HL-60/S4 treated with retinoic acid at 250 ng/mL for 4 days and 3 days (cell line): ENCODE measurements around the gene RNASE7.
"Not testable (repeated sequence)": the region's sequence is repeated elsewhere in the genome, so short reads cannot be mapped to it uniquely, and the experiment has no call there.

ENCODE experiments used
- in situ Hi-C: fragments of 300-500 bp; cut with MboI; formaldehyde crosslinking; loops from 2 replicates; pipeline ENCODE4 v1.7.0; 2022; ENCODE audit warnings: low sequenced_read_pairs

The RNASE7 gene

DNA sequence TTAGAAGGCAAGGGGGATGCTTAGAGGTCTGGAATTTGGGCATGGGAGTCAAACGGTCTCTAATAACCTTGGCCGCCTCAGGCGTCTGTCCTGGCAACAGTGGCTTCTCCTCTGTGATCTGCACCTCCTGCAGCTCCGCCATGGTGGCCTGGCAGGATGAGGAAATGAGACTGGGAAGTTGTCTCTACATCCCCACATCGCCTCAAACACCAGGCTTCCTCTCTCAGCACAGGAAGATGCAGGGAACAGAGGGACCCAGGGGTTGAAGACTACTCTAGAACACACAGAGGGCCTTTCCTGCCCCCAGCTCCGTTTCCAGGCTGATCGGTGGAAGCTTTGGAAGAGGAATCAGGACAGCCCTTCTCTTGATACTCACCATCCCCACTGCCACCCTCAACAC lies 19.0 kb upstream of the RNASE7 start:
- in situ Hi-C loops, result no loop called here

DNA sequence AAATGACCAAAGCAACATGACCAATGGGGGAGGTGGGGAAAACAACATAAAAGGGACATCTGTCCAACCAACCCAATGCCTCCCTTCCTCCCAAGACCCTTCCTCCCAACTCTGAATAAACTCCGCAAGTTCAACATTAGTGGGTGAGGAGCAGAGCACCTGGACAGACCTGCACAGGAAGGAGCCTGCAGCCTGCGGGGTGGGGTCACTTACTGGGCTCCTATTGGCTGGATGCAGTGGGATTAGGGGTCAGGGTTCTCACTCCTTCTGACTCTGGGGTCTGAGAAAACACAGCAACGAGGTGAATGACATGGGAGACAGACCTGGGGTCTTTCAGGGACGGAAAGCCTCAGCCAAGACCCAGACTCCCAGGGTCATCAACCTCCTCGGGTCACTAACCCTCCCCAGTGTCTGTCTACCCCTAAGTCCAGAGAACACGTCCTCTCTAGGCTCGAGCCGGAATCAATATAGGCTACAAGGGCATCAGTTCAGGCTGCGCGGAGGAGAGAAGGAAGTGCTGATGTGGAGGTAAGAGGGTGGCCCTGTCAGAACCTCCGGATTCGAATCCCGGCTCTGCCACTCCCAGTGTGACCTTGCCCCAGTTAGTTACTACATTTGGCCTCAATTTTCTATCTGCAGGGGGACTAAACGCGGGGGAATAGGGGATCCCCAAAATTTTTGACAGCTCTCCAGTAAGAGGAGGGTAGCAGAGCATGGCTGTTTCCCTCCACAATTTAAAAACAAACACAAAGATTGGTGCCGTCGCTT lies 18.2 kb upstream of the RNASE7 start:
- in situ Hi-C loops, result no loop called here

DNA sequence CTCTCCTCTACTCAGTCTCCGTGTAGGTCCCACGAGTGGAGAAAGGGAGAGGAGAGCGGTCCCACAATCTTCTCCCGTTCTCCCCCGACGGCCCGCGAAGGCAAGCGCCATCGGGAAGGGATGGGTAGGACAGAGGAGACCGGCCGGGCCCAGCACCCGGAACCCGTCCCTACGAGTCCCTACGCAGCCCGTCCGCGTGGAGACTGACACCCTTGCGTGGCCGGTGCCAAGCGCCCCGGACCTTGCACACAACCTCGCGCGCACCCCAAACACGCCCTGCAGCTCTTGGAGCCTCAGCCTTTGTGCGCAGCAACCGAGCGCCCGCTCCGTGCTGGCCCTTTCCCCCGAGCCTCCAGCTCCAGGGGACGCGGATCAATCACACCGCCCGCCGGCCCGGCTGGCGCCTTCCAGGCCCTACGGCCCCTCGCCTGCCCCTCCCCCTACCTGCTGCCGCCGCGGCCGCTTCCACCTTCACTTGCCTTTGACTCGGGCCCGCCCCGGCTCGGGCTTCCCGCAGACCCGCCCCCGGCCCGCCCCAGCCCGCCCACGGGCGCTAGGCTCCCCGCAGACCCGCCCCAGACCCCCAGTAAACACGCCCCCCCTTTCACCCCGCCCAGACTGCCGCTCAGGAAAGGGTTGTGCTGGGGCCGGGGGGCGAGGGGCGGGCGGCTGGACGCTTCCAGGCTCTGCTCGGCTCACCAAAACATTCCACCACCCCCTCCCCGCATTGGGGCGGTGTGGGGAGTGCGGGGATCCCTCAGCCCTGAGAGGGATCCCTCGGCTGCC lies 17.4 kb upstream of the RNASE7 start, which contains the start of gene NDRG2:
TSS of gene NDRG2 (minus strand) at position 477 of the 786 bp plus-strand sequence. CDS start 1,746 bp downstream, outside the sequence.
- in situ Hi-C loops, result no loop called here

DNA sequence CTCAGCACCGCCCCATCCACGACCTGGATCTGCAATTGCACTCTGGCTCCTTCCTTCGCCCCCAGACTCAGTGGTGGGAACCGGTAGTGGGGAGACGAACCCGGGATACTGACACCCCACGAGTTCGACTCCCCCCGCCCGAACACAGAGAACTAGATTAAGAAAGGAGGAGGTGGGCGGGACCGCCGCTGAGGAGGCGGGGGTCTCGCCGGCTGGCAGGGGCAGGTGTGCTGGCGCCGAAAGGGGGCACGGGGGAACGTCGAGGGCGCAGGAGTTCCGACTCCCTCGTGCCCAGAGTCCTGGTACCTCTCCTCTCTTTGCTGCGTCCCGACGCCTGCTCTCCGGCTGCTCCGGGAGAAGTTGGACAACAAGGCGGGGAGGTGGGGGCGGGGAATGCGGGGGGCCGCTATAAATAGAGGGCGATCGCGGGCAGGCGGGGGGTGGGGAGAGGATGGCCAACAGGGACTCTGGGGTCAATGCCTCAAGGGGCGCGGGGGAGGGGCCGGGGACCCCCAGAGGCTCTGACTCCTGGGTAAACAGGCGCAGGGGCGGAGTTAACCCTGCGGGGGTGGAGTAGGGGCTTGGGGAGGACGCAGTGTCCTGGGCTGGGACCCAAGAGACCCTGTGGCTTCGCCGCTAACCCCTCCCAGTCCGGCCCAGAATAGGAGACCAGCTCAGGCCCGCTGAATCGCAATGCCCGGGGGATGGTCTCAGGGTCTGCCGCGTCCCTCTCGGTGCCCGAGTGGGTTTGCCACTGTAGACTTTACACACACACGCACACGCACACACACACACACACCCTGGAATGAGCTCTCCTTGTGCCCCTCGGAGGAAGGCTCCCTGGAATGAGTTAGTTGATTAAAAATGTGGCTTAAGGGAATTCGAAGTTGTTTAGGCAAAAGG lies 16.5 kb upstream of the RNASE7 start:
- in situ Hi-C loops, result no loop called here

DNA sequence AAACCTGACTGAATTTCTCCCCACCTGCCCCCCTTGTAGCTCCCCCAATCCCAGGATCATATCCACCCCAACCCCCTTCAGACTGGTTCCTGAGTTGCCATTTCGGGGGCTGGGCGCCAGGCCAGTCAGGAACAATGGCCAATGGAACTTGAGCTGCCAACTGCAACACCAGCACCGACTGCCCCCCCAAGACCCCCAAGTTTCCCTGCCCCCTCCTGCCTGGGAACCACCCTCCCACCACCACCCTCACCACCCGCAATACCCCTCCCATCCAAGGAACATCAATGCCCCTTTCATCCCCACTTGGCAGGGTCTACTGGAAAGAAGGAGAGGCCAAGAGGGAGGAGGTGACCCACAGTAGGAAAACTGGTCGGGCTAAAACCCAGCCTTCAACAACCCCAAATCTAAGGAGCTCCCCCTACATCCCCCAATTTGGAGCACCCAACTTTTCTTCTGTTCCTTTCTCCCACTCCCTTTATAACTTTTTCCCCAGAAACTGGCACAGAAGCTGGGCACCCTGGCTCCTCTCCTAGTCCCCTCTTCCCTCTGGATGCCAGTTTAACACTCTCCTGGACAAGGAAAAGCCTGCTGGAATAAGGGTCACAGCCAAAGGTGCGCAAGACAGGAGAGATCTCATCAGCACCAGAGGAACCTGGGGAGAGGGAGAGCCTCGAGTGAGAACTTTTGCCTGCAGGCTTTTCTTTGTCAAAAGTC lies 15.7 kb upstream of the RNASE7 start:
- in situ Hi-C loops, result no loop called here

DNA sequence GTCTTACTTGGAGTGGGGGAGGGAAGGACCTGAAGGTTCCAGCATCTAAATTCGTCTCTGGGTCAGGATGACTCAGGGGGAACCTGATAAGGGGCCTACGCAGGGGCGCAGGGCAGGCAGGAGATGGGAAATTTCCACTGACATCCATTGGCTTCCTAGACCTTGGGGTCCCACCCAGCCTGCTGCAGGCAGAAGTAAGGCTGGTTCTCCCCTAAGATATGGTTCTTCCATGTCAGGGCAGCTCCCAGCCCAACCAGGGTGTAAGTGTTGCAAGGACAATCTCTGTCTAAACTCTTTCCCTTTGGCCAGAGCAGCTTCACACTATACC lies 15.2 kb upstream of the RNASE7 start:
- in situ Hi-C loops, result no loop called here

DNA sequence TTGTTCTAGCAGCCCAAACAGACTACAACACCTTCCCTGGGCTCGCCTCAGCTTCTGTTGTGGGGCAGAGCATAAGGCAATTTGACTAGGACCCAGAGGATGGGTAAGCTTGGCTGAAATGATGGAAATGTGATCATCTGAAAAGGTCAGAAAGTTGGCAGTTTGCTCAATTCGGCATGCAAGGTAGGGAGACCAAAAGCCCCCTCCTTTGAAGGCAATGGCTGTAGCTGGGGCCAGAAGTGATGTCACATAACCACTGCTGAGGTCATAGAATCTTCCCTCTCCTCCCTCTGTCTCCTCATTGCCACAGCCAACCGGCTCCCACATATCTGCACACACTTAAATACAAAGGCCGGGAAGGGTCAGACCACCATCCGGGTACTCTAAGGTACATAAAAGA lies 12.2 kb upstream of the RNASE7 start, which contains the start of gene TPPP2:
TSS of gene TPPP2 (plus strand) at position 301 of the 400 bp plus-strand sequence. CDS start 365 bp downstream, outside the sequence.
- in situ Hi-C loops, result no loop called here

DNA sequence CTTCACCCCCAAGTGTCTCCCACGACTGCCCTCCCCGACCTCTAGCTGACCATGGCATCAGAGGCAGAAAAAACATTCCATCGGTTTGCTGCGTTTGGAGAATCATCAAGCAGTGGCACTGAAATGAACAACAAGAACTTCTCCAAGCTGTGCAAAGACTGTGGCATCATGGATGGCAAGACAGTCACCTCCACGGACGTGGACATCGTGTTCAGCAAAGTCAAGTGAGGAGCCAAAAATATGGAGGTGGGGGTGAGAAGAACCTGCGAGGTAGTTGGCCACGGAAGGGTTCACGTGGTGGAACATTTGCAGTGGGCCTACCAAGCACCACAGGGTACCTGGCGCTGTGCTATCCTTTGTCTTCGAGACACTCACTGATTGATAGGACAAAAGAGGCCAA lies 11.6 kb upstream of the RNASE7 start:
- in situ Hi-C loops, result no loop called here

DNA sequence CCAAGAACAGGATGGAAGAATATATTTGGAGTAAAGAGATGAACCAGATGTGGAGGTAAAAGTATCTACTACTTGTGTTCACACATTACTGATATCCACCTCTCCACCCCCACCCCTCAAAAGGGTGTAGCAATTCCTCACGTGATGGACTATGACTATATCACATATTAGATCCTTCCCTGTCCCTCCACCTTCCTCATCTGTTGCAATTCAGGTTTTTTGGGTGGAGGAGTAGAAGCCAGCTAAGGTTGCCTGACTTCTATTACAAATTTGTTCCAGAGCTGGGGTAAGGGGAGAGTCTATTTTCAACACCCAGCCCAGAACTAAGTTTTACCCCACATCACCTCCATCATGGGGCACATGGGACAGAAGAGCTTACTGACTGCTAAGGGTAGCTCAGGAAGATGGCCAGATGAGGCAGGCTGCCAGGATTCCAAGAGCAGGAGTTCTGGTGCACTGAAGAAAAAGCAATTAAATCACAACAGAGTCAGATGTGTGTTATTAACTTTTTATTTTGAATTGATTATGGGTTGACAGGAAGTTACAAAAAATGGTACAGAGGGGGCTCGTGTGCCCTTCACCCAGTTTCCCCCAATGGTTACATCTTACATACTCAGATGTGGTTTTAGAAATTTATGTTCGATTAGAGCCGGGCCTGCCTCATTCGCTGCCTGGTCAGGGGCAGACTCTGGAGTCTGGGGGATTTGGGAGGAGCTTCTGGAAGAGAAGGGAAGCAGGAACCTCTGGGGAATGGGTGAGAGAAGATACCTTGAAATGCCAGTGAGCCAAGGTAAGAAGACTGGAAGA lies 9.6 kb upstream of the RNASE7 start:
- in situ Hi-C loops, result no loop called here

DNA sequence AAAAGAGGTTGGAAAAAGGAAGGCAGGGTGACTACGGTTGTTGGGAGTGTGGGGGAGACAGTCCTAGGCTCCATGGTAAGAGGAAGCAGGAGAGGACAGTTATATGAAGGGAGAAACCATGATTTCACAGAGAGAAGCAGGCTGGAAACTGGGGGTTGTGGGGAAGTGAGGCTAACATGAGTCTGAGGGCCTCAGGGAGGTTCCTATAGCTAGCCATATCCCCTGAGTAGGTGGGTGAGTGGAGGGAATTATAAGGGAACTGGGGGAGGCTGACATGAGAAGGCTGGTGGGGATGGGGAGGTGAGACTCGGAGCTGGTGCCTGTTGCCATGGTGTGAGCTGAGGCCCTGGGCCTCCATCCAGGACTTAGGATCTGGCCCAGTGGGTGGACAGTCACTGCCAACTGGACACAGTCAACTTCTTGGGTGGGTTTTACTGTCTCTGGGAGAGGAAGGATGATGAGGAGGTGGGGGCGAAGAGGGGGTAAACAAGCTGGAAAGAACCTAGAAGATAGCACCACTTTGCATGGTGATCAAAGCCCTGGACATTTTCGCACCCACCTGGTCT lies 8.9 kb upstream of the RNASE7 start:
- in situ Hi-C loops, result no loop called here

DNA sequence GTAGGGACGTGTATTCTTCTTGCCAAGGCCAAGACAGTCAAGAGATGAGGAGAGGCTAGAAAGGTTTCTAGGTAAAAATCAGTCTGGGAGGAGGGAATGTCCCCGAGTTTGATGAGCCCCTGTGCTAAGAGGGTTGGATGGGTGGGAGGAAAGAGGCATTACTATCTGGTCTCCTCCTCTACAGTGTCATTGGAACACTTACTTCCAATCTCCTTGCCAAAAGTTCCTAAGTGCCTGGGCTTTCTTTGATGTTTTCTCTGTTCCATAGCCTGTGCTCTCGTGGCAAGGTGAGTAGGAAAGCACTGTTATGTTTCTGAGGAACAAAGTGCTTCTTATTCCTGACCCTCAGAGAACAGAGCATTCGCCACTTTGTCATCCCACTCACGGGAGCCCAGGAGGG lies 7.5 kb upstream of the RNASE7 start, which contains the start of gene RNASE13:
TSS of gene RNASE13 (minus strand) at position 101 of the 400 bp plus-strand sequence. CDS start 519 bp downstream, outside the sequence.
- in situ Hi-C loops, result no loop called here

DNA sequence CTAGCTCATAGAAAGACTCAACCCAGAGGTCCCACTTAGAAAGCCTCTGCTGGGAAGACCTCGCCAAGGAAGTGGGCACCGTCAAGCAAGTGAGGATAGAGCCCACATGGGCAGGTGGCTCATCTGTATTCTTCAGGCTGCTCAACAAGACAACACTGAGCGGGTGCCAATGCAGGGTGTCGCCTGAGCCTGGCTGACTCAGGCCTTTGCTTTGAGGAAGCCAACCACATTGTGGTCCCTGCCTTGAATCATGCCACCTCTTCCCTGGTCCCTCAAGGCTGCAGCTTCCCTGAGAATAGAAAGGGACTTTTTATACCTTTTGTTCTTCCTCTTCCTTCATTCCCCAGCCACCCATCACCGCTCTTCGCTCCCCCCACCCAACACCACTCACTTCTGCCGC lies 5.4 kb upstream of the RNASE7 start:
- in situ Hi-C loops, result no loop called here

DNA sequence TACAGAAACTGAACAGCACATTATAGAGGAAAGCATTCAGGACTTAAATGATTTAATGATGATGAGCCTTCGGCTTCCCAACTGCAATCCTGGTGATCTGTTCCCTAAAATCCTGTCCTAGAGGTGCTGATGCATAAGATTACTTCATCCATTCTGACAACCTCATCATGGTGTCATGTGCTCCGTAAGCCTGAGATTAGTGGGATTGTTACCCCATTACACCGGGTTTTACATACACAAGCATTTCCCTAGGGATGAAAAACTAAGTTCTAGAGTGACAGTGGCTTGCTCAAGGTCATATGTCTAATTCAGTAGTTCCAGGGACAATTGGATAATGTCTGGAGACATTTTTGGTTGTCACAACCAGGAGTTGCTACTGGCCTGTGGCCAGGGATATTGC lies 5.0 kb upstream of the RNASE7 start:
- in situ Hi-C loops, result no loop called here

DNA sequence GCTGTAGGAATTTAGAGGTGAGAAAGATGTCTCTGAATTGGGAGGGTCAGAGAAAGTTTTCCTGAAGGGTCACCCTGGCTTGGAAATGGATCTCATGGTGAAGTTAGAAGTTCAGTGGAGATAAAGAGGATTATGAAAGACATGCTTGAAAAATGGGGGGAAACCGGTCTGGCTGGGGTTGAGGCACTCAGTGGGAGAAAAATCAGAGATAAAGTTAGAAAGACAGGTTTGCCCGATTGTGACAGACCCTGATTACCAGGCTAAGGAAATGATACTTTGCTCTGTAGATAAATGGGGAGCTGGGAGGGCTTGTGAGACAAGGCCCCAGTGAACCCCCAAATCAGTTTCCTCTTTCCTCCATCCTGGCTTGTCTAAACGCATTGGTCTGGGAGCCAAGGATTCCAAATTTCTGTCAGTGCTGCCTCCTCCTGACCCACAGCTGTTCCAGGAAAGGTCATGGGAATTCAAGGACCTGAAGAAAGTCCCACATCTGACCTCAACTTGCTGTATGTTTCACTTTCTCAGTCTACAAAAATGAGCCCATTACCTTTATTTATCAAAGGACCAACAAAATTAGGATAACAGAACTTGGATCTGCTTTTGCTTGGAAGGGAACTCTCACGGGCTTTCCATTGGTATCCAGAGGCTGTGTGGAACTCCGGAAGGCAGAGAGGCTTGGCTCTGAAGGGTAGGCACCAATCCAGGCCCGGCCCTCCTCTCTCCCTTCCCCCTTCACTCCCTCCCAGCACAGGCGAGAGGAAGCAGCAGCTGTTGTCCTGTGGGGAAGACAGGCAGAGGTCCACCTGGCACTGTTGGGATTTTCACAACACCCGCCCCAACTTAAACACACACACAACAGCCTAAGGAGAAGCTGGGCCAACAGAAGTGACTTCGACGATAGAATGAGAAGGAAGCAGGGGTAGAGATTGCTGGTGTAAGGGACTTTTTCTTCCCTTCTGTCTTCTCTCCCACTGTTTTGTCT lies 3.4 kb upstream of the RNASE7 start:
- in situ Hi-C loops, result no loop called here

DNA sequence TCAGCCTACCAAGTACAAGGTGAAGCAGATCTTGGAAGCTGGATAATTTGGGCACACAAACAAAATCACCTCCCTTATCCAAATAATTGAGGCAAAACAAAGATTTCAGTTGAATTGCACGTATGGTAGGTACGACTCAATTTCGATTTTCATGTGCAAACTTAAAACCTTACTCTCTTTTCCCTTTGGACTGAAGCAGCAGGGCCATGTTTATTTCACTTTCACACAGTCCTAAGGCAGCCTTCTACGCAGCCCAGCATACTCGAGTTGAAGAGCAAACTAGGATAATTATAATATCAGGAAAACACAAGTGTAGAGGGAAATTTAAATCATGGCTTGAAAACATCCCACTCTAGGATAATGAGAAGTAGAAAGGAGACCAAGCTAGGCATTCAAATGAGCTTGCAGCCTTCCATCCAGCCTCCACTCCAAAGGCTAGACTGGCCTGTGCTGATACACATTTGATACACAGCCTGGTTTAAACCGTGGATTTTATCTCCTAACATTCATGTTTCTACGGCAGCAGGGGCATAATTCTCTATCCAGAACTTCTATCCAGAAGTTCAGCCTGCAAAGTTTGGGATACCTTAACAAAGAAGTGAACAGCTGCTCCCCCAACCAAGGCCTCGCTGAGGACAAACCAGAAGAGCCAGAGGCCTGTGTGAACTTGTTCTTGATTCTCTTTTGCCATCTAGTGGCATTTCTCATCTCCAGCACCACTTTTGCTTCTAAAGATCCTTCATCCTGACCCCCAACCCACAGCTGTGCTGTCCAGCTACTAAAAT lies 2.4 kb upstream of the RNASE7 start:
- in situ Hi-C loops, result no loop called here

DNA sequence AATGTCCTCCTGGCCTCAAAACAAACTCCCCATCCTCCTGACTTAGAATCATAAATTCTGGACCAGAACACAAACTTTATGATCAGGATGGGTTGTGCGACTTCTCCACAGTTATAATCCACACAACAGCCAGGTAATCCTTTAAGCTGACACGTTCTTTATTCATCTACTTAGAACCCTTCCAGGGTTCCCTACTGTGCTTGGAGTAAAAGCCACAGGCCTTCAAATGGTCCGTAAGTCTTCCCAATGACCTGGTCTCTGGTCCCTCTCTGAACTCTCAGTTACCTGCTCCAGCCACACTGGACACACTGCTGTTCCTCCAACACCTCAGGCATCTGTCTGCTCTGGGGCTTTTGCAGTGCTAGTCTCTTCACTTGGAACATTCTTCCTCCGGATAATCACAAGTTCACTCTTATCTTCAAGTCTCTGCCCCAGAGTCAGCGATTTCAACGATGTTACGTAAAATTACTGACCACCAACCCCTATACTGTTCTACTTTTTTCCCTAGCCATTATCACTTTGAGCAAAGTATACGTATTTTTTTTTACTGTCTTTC lies 1.7 kb upstream of the RNASE7 start:
- in situ Hi-C loops, result no loop called here

DNA sequence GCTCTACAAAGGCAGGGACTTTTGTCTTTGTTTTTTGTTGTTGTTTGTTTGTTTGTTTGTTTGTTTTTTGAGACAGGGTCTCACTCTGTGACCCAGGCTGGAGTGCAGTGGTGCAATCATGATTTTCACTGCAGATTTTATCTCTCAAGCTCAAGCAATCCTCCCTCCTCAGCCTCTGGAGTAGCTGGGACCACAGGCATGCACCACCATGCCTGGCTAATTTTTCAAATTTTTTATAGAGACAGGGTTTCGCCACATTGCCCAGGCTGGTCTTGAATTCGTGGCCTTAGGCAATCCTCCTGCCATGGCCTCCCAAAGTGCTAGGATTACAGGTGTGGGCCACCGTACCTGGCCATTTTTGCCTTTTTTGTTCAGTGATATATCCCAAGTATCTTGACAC lies 1.2 kb upstream of the RNASE7 start:
- in situ Hi-C loops, result not testable (repeated sequence)
